Measurements from ENCODE around the gene NOS1AP. TPM values are rescaled to one million over a fixed set of nuclear protein-coding genes. Genes with fewer than 3 reads are reported as not detected.

Gene NOS1AP
- total RNA-seq, 2 experiments from 2014 or later = not detected

DNA sequence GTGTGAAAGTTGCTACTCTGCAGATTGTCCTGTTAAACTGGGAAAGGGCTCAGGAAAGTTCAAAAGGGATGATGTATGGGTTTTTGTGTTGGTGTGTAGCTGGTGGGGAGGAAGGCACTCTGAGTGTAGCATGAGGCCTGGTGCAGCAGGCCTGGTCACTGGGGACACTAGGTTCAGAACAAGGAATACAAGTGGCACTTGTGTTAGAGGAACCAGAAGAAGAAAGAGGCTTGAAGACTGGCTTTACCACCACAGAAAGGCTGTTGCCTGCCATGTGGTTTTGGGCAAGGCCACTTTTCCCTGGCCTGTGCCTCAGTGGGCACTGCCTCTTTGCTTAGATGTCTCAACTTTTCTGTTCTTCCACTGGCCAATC, 122.8 kb downstream of the NOS1AP start:
- POLR2A ChIA-PET = no interaction called here
- Histone ChIP-seq H2AFZ (ENCODE audit: low read length) (no peak overlapping the region), H3K4me2 (ENCODE audit: low read length) (no peak overlapping the region), H3K36me3 (ENCODE audit: insufficient read depth, low read length) (no peaks in the 10 kb centered on the region), H3K79me2 (ENCODE audit: insufficient read depth, low read depth, low read length) (no peaks in the 10 kb centered on the region), H3K9me2 (ENCODE audit: insufficient read depth, low read length) (no peaks in the 10 kb centered on the region), H3K9me3 (ENCODE audit: low read length) (no peaks in the 10 kb centered on the region), H3K4me3 (ENCODE audit: low read depth, low read length, poor library complexity, severe bottlenecking) (no peak overlapping the region), H3K27ac (ENCODE audit: low read depth, low read length, poor library complexity, severe bottlenecking) (no peak overlapping the region), H3K4me1 (ENCODE audit: insufficient read depth, low read length, poor library complexity, severe bottlenecking) (no peaks in the 10 kb centered on the region), H4K20me1 (ENCODE audit: insufficient read depth, low read length) (no peaks in the 10 kb centered on the region)
- no TSS peak for BruUV-seq (replicated peaks)
- no peak for DNase-seq (ENCODE audit: low spot score)
- intact Hi-C loops (cut with micrococcal nuclease; ENCODE audit: unreplicated experiment) = no loop called here
- TF ChIP-seq, protein P1, sequence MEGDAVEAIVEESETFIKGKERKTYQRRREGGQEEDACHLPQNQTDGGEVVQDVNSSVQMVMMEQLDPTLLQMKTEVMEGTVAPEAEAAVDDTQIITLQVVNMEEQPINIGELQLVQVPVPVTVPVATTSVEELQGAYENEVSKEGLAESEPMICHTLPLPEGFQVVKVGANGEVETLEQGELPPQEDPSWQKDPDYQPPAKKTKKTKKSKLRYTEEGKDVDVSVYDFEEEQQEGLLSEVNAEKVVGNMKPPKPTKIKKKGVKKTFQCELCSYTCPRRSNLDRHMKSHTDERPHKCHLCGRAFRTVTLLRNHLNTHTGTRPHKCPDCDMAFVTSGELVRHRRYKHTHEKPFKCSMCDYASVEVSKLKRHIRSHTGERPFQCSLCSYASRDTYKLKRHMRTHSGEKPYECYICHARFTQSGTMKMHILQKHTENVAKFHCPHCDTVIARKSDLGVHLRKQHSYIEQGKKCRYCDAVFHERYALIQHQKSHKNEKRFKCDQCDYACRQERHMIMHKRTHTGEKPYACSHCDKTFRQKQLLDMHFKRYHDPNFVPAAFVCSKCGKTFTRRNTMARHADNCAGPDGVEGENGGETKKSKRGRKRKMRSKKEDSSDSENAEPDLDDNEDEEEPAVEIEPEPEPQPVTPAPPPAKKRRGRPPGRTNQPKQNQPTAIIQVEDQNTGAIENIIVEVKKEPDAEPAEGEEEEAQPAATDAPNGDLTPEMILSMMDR (conservative IDR thresholded peaks at IDR 0.05; ENCODE audit: low read length) = no peak
- TF ChIP-seq EZH2phosphoT487 (IDR thresholded peaks at IDR 0.05; ENCODE audit: borderline replicate concordance, low read depth, low read length) = no peak
- CTCF ChIA-PET (ENCODE audit: unreplicated experiment) = no interaction called here

DNA sequence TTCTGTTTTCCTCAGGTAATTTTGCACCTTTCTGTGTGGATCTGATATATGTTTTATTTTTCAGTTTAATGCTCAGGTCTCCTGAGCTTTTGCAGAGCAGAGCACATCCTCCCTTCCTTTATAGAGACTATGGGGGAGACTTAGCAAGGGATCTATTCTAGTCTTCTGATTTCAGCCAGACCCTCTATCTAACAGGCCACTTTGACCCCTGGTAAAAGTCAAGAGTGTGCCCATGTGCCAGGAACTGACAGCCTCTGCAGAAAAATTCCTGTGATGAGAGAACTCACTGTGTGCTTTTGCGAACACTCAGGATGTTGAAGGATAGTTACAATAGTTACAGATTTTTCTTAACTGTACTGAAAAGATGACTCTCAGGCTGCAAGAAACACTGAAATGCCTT, 123.3 kb downstream of the NOS1AP start:
- H4K20me1 ChIP-seq (ENCODE audit: insufficient read depth, low read length) = no peaks in the 10 kb centered on the region
- DNase-seq (ENCODE audit: low spot score) = no peak
- no peaks in the 10 kb centered on the region for H3K9me2 ChIP-seq (ENCODE audit: insufficient read depth, low read length)
- H2AFZ ChIP-seq (ENCODE audit: low read length) = no peak overlapping the region
- H3K27ac ChIP-seq (ENCODE audit: low read depth, low read length, poor library complexity, severe bottlenecking) = no peak overlapping the region
- no peak overlapping the region for H3K4me3 ChIP-seq (ENCODE audit: low read depth, low read length, poor library complexity, severe bottlenecking)
- H3K79me2 ChIP-seq (ENCODE audit: insufficient read depth, low read depth, low read length) = no peaks in the 10 kb centered on the region
- BruUV-seq (replicated peaks) = no TSS peak
- no peaks in the 10 kb centered on the region for H3K9me3 ChIP-seq (ENCODE audit: low read length)
- TF ChIP-seq, protein P1 (conservative IDR thresholded peaks at IDR 0.05; ENCODE audit: low read length) = no peak
- TF ChIP-seq EZH2phosphoT487 (IDR thresholded peaks at IDR 0.05; ENCODE audit: borderline replicate concordance, low read depth, low read length) = no peak
- intact Hi-C loops (cut with micrococcal nuclease; ENCODE audit: unreplicated experiment) = no loop called here
- ChIA-PET POLR2A (no interaction called here), CTCF (ENCODE audit: unreplicated experiment) (no interaction called here)
- H3K4me1 ChIP-seq (ENCODE audit: insufficient read depth, low read length, poor library complexity, severe bottlenecking) = no peaks in the 10 kb centered on the region
- no peak overlapping the region for H3K4me2 ChIP-seq (ENCODE audit: low read length)
- no peaks in the 10 kb centered on the region for H3K36me3 ChIP-seq (ENCODE audit: insufficient read depth, low read length)

DNA sequence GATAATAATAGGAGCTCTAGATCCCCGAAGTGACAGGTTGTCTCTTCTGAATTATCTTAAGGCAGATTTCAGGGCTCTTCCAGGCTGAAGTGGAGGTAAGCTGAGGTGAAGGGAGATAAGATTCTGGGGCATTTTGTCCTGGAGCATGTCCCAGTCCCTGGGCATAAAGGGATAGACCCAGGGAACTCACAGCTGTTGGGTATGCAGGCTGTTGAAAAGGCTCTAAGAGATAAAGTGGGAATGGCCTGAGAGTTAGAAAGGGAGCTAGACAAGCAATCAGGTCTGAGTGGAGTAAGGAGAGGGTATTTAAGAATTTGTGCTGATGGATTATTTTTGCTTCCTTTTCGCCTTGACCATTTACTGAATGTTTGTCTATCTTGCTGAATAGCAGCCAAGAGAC, 123.7 kb downstream of the NOS1AP start:
- CTCF ChIA-PET (ENCODE audit: unreplicated experiment) = no interaction called here
- POLR2A ChIA-PET = no interaction called here

More for the DNA sequence above, 123.7 kb downstream of the NOS1AP start:
- no peak for DNase-seq (ENCODE audit: low spot score)
- Histone ChIP-seq H3K4me2 (ENCODE audit: low read length) (no peak overlapping the region), H2AFZ (ENCODE audit: low read length) (no peak overlapping the region), H4K20me1 (ENCODE audit: insufficient read depth, low read length) (no peaks in the 10 kb centered on the region), H3K9me3 (ENCODE audit: low read length) (no peaks in the 10 kb centered on the region), H3K27ac (ENCODE audit: low read depth, low read length, poor library complexity, severe bottlenecking) (no peak overlapping the region), H3K9me2 (ENCODE audit: insufficient read depth, low read length) (no peaks in the 10 kb centered on the region), H3K4me1 (ENCODE audit: insufficient read depth, low read length, poor library complexity, severe bottlenecking) (no peaks in the 10 kb centered on the region), H3K36me3 (ENCODE audit: insufficient read depth, low read length) (no peaks in the 10 kb centered on the region), H3K4me3 (ENCODE audit: low read depth, low read length, poor library complexity, severe bottlenecking) (no peak overlapping the region), H3K79me2 (ENCODE audit: insufficient read depth, low read depth, low read length) (no peaks in the 10 kb centered on the region)
- no peak for TF ChIP-seq EZH2phosphoT487 (IDR thresholded peaks at IDR 0.05; ENCODE audit: borderline replicate concordance, low read depth, low read length)
- TF ChIP-seq, protein P1 (conservative IDR thresholded peaks at IDR 0.05; ENCODE audit: low read length) = no peak
- BruUV-seq (replicated peaks) = no TSS peak
- intact Hi-C loops (cut with micrococcal nuclease; ENCODE audit: unreplicated experiment) = no loop called here

All from OCI-LY7 (cell line).